AG08396 (cell line): ENCODE results near the gene PIK3IP1.

Experiments used
- DNase-seq: peaks from one replicate; pipeline ENCODE4 v3.0.0; 2012; ENCODE audit warnings: low spot score, mixed read lengths

PIK3IP1 gene

GRCh38 chr22:31308181-31308580 is 15.9 kb upstream of the PIK3IP1 start:
- DNase-seq: no peak

GRCh38 chr22:31305194-31305593 is 12.9 kb upstream of the PIK3IP1 start:
- DNase-seq: no peak

DNA sequence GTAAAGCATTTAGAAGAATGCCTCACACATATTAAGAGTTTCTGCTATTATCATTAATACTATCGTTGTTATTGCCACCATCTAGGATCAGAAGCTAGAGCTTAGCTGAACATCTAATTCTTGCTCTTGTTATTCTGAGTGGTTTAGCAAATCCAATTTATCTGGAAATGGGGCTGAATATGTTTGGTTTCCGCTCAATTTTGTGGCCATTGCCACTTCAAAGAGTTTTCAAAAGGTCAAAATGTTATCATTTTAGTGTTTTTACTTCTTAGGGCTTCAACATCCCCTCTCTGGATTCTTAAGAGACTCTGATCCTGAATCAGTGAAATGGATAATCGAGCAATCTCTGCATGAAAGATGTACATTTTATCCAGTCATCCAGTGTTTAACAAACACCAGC is 10.2 kb upstream of the PIK3IP1 start:
- no peak for DNase-seq

DNA sequence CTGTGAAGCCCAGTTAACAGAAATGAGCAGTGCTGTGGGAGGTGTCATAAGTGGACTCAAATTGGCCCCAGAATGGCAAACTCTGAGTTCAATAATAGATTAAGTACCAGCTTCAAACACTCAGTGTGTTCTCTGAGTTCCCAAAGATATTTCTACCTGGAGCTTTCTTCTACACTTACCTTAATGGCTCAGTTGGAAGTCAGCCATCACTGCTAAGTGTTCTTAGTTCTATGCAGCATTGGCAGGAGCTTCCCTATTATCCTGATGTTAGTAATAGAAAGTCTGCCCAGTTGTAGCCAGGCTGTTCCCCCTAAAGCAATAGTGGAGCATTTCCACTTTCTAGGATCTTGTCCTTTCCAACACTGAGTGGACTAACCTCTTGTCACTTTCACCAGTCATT is 9.7 kb upstream of the PIK3IP1 start:
- no peak for DNase-seq

GRCh38 chr22:31300896-31301295 is 8.6 kb upstream of the PIK3IP1 start:
- DNase-seq: no peak

- no peak for DNase-seq
Observed at GRCh38 chr22:31295831-31296657, 3.8 kb upstream of the PIK3IP1 start.

- no peak for DNase-seq
Observed at GRCh38 chr22:31295360-31295759, 3.1 kb upstream of the PIK3IP1 start.

DNA sequence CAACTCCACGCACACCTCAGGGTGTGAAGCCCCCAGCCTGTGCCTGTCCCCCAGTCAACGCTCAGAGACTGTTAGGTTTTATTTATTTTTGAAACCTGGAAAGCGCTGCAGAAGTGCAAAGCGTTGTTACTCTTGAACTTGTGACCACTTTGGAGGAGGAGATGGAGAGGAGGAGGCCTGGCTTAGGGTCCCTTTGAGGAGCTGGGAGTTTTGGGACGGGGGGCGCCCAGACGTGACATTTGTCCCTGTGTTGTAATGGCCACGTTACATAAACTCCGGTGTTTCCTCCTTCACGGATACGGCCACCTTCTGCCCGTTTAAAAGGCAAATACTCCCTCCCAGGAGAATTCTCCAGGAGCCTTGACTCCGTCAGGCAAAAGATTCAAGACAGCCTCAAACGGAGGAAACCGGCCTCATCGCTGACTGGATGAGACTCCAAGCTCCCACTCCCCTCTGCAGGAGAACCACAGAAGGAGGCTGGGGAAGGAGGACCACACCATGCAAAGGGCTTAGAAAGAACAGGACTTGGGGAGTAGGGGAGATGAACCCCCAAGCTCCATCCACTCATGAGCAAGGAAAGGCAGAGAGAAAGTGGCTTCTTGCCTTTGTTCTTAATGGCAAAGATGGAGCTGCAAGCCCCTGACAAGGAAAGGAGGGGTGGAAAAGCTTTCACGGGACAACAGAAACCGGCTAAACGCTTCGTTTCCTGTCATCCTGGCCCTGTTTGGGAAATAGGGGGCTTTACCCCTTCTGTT is 630 bp downstream of the PIK3IP1 start:
- no peak for DNase-seq

DNA sequence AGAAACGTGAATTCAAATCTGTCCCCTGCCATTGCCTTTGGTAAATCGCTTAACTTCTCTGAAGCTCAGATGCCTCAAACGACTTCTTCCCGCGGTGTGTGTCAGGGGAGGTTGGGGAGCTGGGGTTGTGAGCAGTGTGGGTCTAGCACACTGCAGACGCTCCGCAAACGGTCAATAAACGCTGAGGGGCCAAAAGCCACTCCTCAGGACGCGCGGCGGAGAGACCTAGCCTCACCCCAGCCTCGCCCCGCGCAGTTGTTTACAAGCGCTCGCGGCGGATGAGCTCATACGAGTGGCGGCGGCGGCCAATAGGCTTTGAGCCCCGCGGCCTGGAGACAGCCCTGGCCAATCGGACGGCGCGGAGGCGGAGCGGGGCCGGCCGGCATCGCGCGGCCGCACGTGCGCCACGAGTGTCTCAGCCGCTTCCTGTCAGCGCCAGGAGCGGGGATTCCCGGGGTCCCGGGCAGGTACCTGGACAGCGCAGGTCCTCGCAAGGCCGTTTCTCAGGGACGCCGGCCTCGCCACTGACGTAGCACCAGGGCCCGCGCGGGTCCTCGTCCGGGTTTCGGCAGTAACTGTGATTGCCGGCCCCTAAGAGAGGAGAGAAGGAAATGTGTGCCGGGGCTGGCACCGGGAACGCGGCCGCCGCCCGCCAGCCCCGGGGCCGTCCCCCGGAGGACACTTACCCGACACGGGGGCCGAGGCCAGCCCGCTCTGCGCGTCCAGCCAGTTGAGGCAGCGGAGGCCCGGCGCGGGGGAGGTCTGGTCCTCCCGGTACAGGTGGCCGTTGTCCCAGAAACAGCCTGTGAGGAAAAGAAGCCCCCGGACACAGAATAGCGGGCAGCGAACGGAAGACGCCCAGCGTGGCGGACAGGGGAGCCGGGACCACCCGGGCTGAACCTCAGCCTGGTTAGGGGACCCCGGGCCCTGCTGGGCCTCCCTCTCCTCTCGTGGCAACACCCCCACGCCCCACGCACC is 1.5 kb downstream of the PIK3IP1 start:
- DNase-seq: peak; percentile 98

- no peak for DNase-seq
Observed at GRCh38 chr22:31289344-31289743, 2.9 kb downstream of the PIK3IP1 start.

GRCh38 chr22:31288496-31289240 is 3.6 kb downstream of the PIK3IP1 start:
- no peak for DNase-seq

GRCh38 chr22:31287818-31288495 is 4.3 kb downstream of the PIK3IP1 start:
- no peak for DNase-seq

DNA sequence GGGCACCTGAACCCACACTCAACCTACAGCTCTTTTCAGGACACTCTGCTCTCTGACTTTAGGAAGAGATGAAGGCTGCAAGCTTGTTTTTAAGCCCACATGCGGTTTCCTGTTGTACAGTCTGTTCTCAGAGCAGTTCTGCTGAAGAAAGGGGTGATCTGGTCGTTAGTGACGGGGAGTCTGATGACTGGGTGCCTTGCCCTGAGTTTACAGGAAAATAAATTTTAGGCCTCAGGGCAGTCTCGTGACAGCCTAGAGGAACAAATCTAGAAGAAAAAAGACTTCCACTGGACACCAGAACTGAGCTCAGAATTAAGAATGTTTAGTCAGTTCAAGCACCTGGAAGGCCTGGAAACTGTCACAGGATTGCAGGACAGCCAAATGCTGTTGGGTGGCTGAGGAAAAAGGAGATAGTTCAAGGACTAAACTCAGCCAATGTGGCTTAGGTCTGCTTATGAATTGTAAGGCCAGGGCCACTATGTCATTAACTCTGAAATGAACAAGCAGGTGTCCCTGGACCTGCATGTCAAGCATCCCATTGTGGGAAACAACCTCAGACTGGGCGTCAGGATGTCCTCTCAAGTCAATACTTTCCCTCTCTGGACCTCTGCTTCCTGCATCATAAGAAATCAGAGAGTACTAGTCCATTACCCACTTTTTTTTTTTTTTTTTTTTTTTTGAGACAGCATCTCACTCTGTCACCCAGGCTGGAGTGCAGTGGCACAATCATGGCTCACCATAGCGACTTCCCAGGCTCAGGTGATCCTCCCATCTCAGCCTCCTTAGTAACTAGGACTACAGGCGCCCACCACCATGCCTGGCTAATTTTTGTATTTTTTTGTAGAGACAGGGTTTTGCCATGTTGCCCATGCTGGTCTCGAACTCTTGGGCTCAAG is 5.7 kb downstream of the PIK3IP1 start:
- no peak for DNase-seq

DNA sequence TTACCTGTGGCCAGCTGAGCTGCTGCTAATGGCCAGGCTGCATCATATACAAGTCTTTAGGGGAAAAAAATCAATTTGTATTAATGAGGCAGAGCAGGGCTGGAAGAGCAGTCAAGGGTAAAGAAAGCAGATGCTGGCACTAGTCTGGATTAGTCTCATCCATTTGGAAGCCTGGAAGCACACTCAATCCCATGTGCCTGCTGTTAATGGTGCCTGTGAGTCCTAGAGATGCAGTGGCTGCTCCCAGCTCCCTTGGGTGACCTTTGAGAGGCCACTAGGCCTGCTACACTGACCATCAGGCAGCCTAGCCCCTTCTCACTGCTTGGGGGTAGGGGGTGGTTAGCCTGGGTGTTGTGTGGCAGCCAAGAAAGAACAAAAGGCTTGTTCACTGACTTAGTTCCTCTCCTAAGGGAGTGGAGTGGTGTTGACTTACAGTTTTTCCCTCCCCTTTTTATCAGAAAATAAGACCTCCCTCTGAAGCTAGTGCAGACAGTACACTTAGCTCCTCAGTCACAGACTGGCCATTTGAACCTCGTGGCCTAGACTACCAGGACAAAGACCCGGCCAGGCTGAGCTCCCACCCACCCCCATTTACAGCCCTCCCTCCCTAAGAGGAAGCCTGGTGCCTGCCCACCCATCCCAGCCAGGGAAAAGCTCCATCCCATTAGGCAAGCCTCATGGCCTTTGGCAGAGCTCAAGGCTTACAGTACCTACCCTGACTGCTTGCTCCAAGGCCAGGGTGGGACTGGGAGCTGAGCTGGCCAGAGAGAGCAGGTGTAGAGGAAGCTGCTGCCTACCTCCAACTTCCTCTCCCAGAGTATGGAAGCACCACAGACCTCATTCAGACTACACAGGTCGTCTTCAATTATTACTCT is 7.8 kb downstream of the PIK3IP1 start:
- no peak for DNase-seq

GRCh38 chr22:31282748-31283468 is 9.4 kb downstream of the PIK3IP1 start:
- no peak for DNase-seq

GRCh38 chr22:31281733-31282132 is 10.6 kb downstream of the PIK3IP1 start:
- DNase-seq: no peak

GRCh38 chr22:31279821-31280505 is 12.3 kb downstream of the PIK3IP1 start:
- DNase-seq: no peak

DNA sequence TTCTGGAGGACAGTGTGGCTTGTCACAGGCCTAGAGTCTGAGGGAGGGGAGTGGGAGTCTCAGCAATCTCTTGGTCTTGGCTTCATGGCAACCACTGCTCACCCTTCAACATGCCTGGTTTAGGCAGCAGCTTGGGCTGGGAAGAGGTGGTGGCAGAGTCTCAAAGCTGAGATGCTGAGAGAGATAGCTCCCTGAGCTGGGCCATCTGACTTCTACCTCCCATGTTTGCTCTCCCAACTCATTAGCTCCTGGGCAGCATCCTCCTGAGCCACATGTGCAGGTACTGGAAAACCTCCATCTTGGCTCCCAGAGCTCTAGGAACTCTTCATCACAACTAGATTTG is 13.0 kb downstream of the PIK3IP1 start:
- DNase-seq: no peak
